ENCODE measurements around the gene SLC15A1.

DNA sequence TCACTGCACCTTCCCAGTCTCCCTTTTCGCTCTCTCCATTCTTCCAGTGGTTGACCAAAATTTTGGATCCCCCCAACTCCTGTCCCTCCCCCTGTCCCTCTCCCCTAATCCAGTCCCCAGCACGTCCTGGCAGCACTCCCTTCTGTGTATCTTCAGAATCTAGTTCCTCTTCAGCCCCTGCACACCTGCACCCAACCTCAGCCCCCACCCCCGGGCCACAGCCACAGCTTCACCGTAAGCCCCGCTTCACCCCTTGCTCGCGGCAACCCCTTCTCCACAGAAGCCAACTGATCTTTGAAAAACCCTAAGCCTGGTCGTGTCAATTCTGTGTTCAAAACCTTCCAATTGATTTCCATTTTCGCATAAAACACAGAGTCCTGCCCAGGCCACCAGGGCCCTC lies 35.5 kb upstream of the SLC15A1 start:
- TF ChIP-seq, protein P1, sequence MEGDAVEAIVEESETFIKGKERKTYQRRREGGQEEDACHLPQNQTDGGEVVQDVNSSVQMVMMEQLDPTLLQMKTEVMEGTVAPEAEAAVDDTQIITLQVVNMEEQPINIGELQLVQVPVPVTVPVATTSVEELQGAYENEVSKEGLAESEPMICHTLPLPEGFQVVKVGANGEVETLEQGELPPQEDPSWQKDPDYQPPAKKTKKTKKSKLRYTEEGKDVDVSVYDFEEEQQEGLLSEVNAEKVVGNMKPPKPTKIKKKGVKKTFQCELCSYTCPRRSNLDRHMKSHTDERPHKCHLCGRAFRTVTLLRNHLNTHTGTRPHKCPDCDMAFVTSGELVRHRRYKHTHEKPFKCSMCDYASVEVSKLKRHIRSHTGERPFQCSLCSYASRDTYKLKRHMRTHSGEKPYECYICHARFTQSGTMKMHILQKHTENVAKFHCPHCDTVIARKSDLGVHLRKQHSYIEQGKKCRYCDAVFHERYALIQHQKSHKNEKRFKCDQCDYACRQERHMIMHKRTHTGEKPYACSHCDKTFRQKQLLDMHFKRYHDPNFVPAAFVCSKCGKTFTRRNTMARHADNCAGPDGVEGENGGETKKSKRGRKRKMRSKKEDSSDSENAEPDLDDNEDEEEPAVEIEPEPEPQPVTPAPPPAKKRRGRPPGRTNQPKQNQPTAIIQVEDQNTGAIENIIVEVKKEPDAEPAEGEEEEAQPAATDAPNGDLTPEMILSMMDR (IDR thresholded peaks at IDR 0.05): no peak
- TF ChIP-seq POLR2A (IDR thresholded peaks at IDR 0.05) (no peak), EP300 (IDR thresholded peaks at IDR 0.05) (no peak)

All from gastroesophageal sphincter (tissue), 3 donors.